K562 (cell line): ENCODE measurements around the gene NUP214. TPM values are rescaled to one million over a fixed set of nuclear protein-coding genes. Genes with fewer than 3 reads are reported as not detected.

Experiments used
- ATAC-seq: fragments of 200-7000 bp; cut with Tn5 transposase; 3 replicates; pipeline ENCODE4 v1.9.1; 2020; ENCODE audit warnings: moderate library complexity
- BruUV-seq: library from RNA; stranded (reverse); fragments of 400-500 nt; replicated peaks from 2 replicates; lab custom pipeline; 2021; lab: Mats Ljungman, UMichigan
- CTCF ChIA-PET: fragments of 300-600 bp; formaldehyde crosslinking; extraction: SDS; loops from one replicate; lab custom pipeline; 2021; ENCODE audit warnings: low intra/inter-chr PET ratio; lab: Yijun Ruan, JAX
- POLR2A ChIA-PET: fragments of 300-600, 350-650 bp; sonication (Branson Sonifier 250); formaldehyde crosslinking; extraction: SDS; loops from one replicate; lab custom pipeline; 2021; ENCODE audit warnings: antibody characterized with exemption, inconsistent platforms; lab: Yijun Ruan, JAX
- DNase-seq, 4 experiments: peaks; one replicate each; pipeline versions ENCODE4 v3.0.0 to v3.0.0-alpha.2; 2011 to 2018; ENCODE audit warnings: low spot score in 3 of 4, mixed read lengths in 3 of 4; ENCODE audit errors: extremely low read depth in 1 of 4
- FAIRE-seq: peaks from 2 replicates; lab custom pipeline; 2011; peaks lifted over from hg19 to GRCh38; lab: Jason Lieb, UNC
- H2AFZ ChIP-seq: 2 replicates; pipeline ENCODE4 v1.6.0; 2011; ENCODE audit warnings: low read depth, low read length, control low read depth, inconsistent platforms
- H3K27ac ChIP-seq: fragments of 200-600 bp; 3 replicates; pipeline ENCODE4 v1.8.0; 2011; ENCODE audit warnings: low read depth, mild to moderate bottlenecking, control low read depth, inconsistent platforms, low read length, moderate library complexity, mixed read lengths; ENCODE audit errors: extremely low read depth
- H3K27me3 ChIP-seq, 2 experiments: fragments of 300-600 bp in 1 of 2; 2 replicates in 1 of 2; 3 replicates in 1 of 2; pipeline versions ENCODE4 v1.6.0 to v1.8.0; 2011; ENCODE audit warnings: inconsistent platforms in 2 of 2, low read length in 2 of 2, mild to moderate bottlenecking in 1 of 2, mixed read lengths in 1 of 2, moderate library complexity in 1 of 2; ENCODE audit not compliant: control insufficient read depth in 2 of 2, insufficient read depth in 2 of 2
- H3K36me3 ChIP-seq: fragments of 300-600 bp; 3 replicates; pipeline ENCODE4 v1.8.0; 2011; ENCODE audit warnings: mild to moderate bottlenecking, low read length, inconsistent platforms; ENCODE audit not compliant: control insufficient read depth, insufficient read depth
- H3K4me1 ChIP-seq, 2 experiments: fragments of 200-600 bp in 1 of 2; replicated peaks in 1 of 2; 2 replicates in 1 of 2; 3 replicates in 1 of 2; pipeline versions ENCODE4 v1.5.1 to v1.8.0; 2011; ENCODE audit warnings: inconsistent platforms in 2 of 2, low read length in 2 of 2, mild to moderate bottlenecking in 1 of 2, mixed read lengths in 1 of 2, moderate library complexity in 1 of 2; ENCODE audit not compliant: control insufficient read depth in 2 of 2, insufficient read depth in 2 of 2
- H3K4me2 ChIP-seq: 2 replicates; pipeline ENCODE4 v1.6.1; 2011; ENCODE audit warnings: low read length, control low read depth, inconsistent platforms, mixed read lengths; ENCODE audit not compliant: insufficient read depth
- H3K4me3 ChIP-seq: fragments of 200-600 bp; sonication (generic), shearing (Covaris generic); 2 replicates; pipeline ENCODE4 v1.5.1; 2016; ENCODE audit warnings: control low read depth, inconsistent platforms
- H3K79me2 ChIP-seq: fragments of 200-600 bp; 3 replicates; pipeline ENCODE4 v1.8.0; 2011; ENCODE audit warnings: low read length, inconsistent platforms; ENCODE audit not compliant: control insufficient read depth, insufficient read depth
- H3K9ac ChIP-seq, 2 experiments: 2 replicates each; pipeline versions ENCODE4 v1.6.0 to v1.6.1; 2011; ENCODE audit warnings: low read depth in 2 of 2, low read length in 2 of 2, control low read depth in 1 of 2, inconsistent platforms in 1 of 2, mild to moderate bottlenecking in 1 of 2, mixed read lengths in 1 of 2; ENCODE audit not compliant: insufficient read depth in 1 of 2
- H3K9me1 ChIP-seq: one replicate; pipeline ENCODE4 v1.6.0; 2011; ENCODE audit warnings: inconsistent platforms, mild to moderate bottlenecking, low read length, moderate library complexity; ENCODE audit not compliant: control insufficient read depth, insufficient read depth
- H3K9me3 ChIP-seq: replicated peaks from 2 replicates; pipeline ENCODE4 v1.5.1; 2011; ENCODE audit warnings: low read depth, low read length, inconsistent platforms; ENCODE audit not compliant: control insufficient read depth, insufficient read depth
- H4K20me1 ChIP-seq: replicated peaks from 2 replicates; pipeline ENCODE4 v1.6.1; 2011; ENCODE audit warnings: low read length, inconsistent platforms, mixed read lengths; ENCODE audit not compliant: control insufficient read depth, insufficient read depth
- KLF16 ChIP-seq: IDR thresholded peaks from 2 replicates; pipeline ENCODE4 v1.6.1; 2016; ENCODE audit warnings: antibody characterized with exemption
- PHF20 ChIP-seq: fragments of 450-650 bp; IDR thresholded peaks from 2 replicates; pipeline ENCODE4 v1.6.1; 2018; ENCODE audit not compliant: partially characterized antibody
- PML ChIP-seq: IDR thresholded peaks from 2 replicates; pipeline ENCODE4 v1.6.1; 2012; ENCODE audit warnings: low read length, inconsistent platforms
- ZBTB26 ChIP-seq: fragments of 450-650 bp; formaldehyde crosslinking; IDR thresholded peaks from 2 replicates; pipeline ENCODE4 v1.4.0; 2022; ENCODE audit warnings: missing genetic modification characterization
- ZNF274 ChIP-seq: IDR thresholded peaks from 2 replicates; pipeline ENCODE4 v1.6.1; 2011; ENCODE audit warnings: low read depth, mild to moderate bottlenecking, low read length, moderate library complexity, borderline replicate concordance
- ZNF280A ChIP-seq: fragments of 450-650 bp; IDR thresholded peaks from 2 replicates; pipeline ENCODE4 v1.6.1; 2018; ENCODE audit warnings: mild to moderate bottlenecking, low read depth; ENCODE audit not compliant: partially characterized antibody
- WGBS: fragments of 100-300 bp; shearing (Covaris generic); methylation state at CpG from one replicate; pipeline ENCODE4 v1.1.6; 2016; ENCODE audit warnings: low coverage, mixed read lengths; ENCODE audit not compliant: insufficient coverage; ENCODE audit errors: missing lambda C conversion rate; 5-methylcytosine and 5-hydroxymethylcytosine counted together
- in situ Hi-C: fragments of 300-500 bp; cut with MboI; formaldehyde crosslinking; loops from 4 replicates; pipeline ENCODE4 v1.15.0; 2018; ENCODE audit warnings: inconsistent platforms, mixed read lengths
- intact Hi-C: fragments of 100-400 bp; cut with micrococcal nuclease; formaldehyde crosslinking; loops from 2 replicates; pipeline ENCODE4 v1.14.2; 2022
- polyA plus RNA-seq, 8 experiments: library from polyadenylated mRNA; depleted of rRNA in 4 of 8; stranded (reverse) in 5 of 8; unstranded in 3 of 8; fragments of >200 nt; fragmentation: Nextera tagmentation in 2 of 8; fragmentation: Illumina TruSeq in 1 of 8; extraction: Ambion mirVana in 2 of 8; extraction: Trizol in 1 of 8; gene quantifications; 2 replicates each; pipeline versions ENCODE4 v1.2.1 to v1.2.3, GENCODE V29; 2011 to 2014; ENCODE audit warnings: inconsistent platforms in 1 of 8, missing spikeins in 1 of 8
- total RNA-seq, 7 experiments: library from RNA; depleted of rRNA in 6 of 7; stranded (reverse); fragments of >200 nt in 6 of 7; fragmentation: Illumina TruSeq in 2 of 7; extraction: Trizol in 2 of 7; gene quantifications; 2 replicates each; pipeline versions ENCODE4 v1.2.1 to v1.2.3, GENCODE V29; 2011 to 2021; ENCODE audit warnings: low replicate concordance in 1 of 7

The NUP214 gene
- total and polyA plus RNA-seq, 9 of the 15 experiments (the other 6 are each of a cell fraction or from before 2014, with no cell fraction given) = 56.9 to 332 (median 97.1) TPM

GRCh38 chr9:131140112-131140511 is 14.7 kb downstream of the NUP214 start:
- 74% methylated on average over 4 of the region's 4 CpGs for WGBS
- DNase-seq (peak in 2 of 4 experiments; percentile 68 to 71), ATAC-seq (peak; percentile 36), FAIRE-seq (no peak)
- no TSS peak for BruUV-seq
- H4K20me1 ChIP-seq = peaks cover 23% of the 10 kb centered on the region
- H3K9ac ChIP-seq = no peak overlapping the region
- no peaks in the 10 kb centered on the region for H3K79me2 ChIP-seq
- no peaks in the 10 kb centered on the region for H3K9me3 ChIP-seq
- no peak for TF ChIP-seq KLF16
- no peak for TF ChIP-seq ZNF280A
- no peak for TF ChIP-seq PML
- TF ChIP-seq ZBTB26 (CRISPR knock-in tag) = no peak
- TF ChIP-seq ZNF274 = no peak
- TF ChIP-seq PHF20 = no peak
- no peak overlapping the region for H3K27ac ChIP-seq
- intact Hi-C loops = loop anchor here (2.0 kb wide), 1 partner anchor 53 kb away; no protein-coding TSS in a partner anchor
- POLR2A ChIA-PET = interaction anchor here (0.6 to 22.5 kb wide), 15 partner anchors 12 to 73 kb away, joined by 3 to 583 read pairs (median 4); partner anchors contain the start of gene NUP214
- in situ Hi-C loops = no loop called here
- H3K9me1 ChIP-seq = peaks cover 14% of the 10 kb centered on the region
- H3K4me2 ChIP-seq = no peak overlapping the region
- H2AFZ ChIP-seq = no peak overlapping the region
- no peaks in the 10 kb centered on the region for H3K27me3 ChIP-seq
- peaks cover 0 to 6% of the 10 kb centered on the region in 2 experiments; a peak in 2 of 5 replicates for H3K4me1 ChIP-seq
- CTCF ChIA-PET = no interaction called here
- no peak overlapping the region for H3K4me3 ChIP-seq
- H3K36me3 ChIP-seq = peaks cover 99% of the 10 kb centered on the region
